DND-41 (cell line): Measurements from ENCODE around the gene TBC1D21.

Experiments used
- ATAC-seq: fragments of 200-7000 bp; cut with Tn5 transposase; 3 replicates; pipeline ENCODE4 v1.9.1; 2021; ENCODE audit warnings: low read depth; ENCODE audit not compliant: insufficient read depth
- DNase-seq: peaks from one replicate; pipeline ENCODE4 v3.0.0-alpha.2; 2020
- H2AFZ ChIP-seq: 2 replicates; pipeline ENCODE4 v1.6.0; 2012; ENCODE audit warnings: low read depth, low read length
- H3K27ac ChIP-seq: 2 replicates; pipeline ENCODE4 v1.5.1; 2012; ENCODE audit warnings: low read length, inconsistent platforms
- H3K27me3 ChIP-seq: fragments of 200-600 bp; sonication (generic); 2 replicates; pipeline ENCODE4 v1.6.0; 2012; ENCODE audit warnings: low read length, mild to moderate bottlenecking, inconsistent platforms; ENCODE audit not compliant: insufficient read depth, poor library complexity
- H3K36me3 ChIP-seq: 2 replicates; pipeline ENCODE4 v1.5.1; 2012; ENCODE audit warnings: low read length, inconsistent platforms; ENCODE audit not compliant: insufficient read depth
- H3K4me1 ChIP-seq: 2 replicates; pipeline ENCODE4 v1.5.1; 2012; ENCODE audit warnings: mild to moderate bottlenecking, low read length; ENCODE audit not compliant: insufficient read depth
- H3K4me2 ChIP-seq: 2 replicates; pipeline ENCODE4 v1.6.0; 2012; ENCODE audit warnings: mild to moderate bottlenecking, moderate library complexity, low read length, inconsistent platforms; ENCODE audit not compliant: insufficient read depth
- H3K4me3 ChIP-seq, 2 experiments: fragments of 200-600 bp in 1 of 2; shearing (Covaris generic) in 1 of 2; 2 replicates each; pipeline ENCODE4 v1.5.1; 2012 to 2016; ENCODE audit warnings: inconsistent platforms in 2 of 2, low read length in 2 of 2, mild to moderate bottlenecking in 2 of 2, low read depth in 1 of 2, moderate library complexity in 1 of 2
- H3K79me2 ChIP-seq: 2 replicates; pipeline ENCODE4 v1.6.0; 2012; ENCODE audit warnings: low read length, inconsistent platforms; ENCODE audit not compliant: insufficient read depth
- H3K9ac ChIP-seq: 2 replicates; pipeline ENCODE4 v1.6.0; 2012; ENCODE audit warnings: low read depth, mild to moderate bottlenecking, inconsistent platforms, low read length, moderate library complexity
- H3K9me3 ChIP-seq: 2 replicates; pipeline ENCODE4 v1.5.1; 2012; ENCODE audit warnings: low read length, moderate library complexity, mild to moderate bottlenecking, inconsistent platforms; ENCODE audit not compliant: insufficient read depth, severe bottlenecking
- H4K20me1 ChIP-seq: 2 replicates; pipeline ENCODE4 v1.6.0; 2012; ENCODE audit warnings: low read length; ENCODE audit not compliant: insufficient read depth
- EZH2 ChIP-seq: IDR thresholded peaks from 3 replicates; pipeline ENCODE4 v1.6.1; 2012; ENCODE audit warnings: borderline replicate concordance, low read depth, mild to moderate bottlenecking, moderate library complexity, low read length, inconsistent platforms; ENCODE audit not compliant: severe bottlenecking
- TF ChIP-seq, protein P1 (sequence below): IDR thresholded peaks from 2 replicates; pipeline ENCODE4 v1.5.1; 2012; ENCODE audit warnings: borderline replicate concordance, low read length, moderate library complexity, mild to moderate bottlenecking; ENCODE audit not compliant: poor library complexity, severe bottlenecking; ENCODE audit errors: extremely low read depth

The TBC1D21 gene

DNA sequence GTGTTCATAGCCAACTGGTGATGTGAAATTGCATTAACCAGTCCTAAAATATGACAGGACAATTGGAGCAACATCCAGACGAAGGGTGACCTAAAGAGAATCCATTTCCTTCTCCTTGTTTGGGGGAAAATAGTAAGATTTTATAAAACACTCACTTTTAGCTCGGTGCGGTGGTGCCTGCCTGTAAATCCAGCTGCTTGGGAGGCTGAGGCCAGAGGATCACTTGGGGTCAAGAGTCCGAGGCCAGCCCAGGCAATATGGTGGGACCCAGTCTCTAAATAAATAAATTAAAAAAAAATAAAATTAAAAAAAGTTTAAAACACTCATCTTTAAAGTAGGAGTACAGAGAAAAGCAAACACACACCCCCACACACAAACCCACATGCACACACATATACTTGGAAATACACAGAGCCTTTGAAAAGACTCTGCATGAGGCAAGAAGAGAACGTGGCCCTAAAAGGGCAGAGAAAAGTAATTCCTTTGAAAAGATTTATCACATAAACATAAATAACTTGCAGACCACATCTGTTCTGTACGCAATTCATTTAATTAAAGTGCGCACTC lies 38.7 kb downstream of the TBC1D21 start:
- no peak for DNase-seq
- H3K9me3 ChIP-seq = no peaks in the 10 kb centered on the region

DNA sequence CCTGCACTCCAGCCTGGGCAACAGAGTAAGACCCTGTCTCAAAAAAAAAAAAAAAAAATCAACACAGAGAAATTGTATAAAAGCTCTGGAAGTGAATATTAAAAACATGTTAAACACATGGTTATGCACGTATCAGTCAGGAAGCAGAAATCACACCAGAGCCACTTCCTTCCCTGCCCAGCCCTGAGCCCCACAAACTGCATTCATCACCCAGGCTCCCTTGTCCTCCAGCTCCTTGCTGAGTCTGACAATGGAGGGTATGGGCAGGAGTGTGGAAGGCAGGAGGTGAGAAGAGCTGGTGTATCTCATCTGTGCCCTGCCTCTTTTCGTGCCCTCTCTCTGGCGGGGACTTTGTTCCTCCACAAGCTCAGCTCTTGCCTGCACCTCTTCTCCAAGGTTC lies 40.8 kb downstream of the TBC1D21 start:
- Histone ChIP-seq H4K20me1 (no peaks in the 10 kb centered on the region), H3K36me3 (no peaks in the 10 kb centered on the region), H2AFZ (no peak overlapping the region), H3K4me2 (no peak overlapping the region), H3K27me3 (peaks cover 5% of the 10 kb centered on the region), H3K79me2 (no peaks in the 10 kb centered on the region), H3K4me3 (no peak overlapping the region), H3K27ac (no peak overlapping the region), H3K9ac (no peak overlapping the region), H3K9me3 (no peaks in the 10 kb centered on the region), H3K4me1 (no peaks in the 10 kb centered on the region)
- no peak for DNase-seq
- ATAC-seq = no peak
- TF ChIP-seq EZH2 = no peak
- TF ChIP-seq, protein P1, sequence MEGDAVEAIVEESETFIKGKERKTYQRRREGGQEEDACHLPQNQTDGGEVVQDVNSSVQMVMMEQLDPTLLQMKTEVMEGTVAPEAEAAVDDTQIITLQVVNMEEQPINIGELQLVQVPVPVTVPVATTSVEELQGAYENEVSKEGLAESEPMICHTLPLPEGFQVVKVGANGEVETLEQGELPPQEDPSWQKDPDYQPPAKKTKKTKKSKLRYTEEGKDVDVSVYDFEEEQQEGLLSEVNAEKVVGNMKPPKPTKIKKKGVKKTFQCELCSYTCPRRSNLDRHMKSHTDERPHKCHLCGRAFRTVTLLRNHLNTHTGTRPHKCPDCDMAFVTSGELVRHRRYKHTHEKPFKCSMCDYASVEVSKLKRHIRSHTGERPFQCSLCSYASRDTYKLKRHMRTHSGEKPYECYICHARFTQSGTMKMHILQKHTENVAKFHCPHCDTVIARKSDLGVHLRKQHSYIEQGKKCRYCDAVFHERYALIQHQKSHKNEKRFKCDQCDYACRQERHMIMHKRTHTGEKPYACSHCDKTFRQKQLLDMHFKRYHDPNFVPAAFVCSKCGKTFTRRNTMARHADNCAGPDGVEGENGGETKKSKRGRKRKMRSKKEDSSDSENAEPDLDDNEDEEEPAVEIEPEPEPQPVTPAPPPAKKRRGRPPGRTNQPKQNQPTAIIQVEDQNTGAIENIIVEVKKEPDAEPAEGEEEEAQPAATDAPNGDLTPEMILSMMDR = no peak

More for the DNA sequence above, 38.7 kb downstream of the TBC1D21 start:
- Histone ChIP-seq H3K36me3 (no peaks in the 10 kb centered on the region), H3K27ac (no peak overlapping the region), H3K4me3 (no peak overlapping the region), H3K4me2 (no peak overlapping the region), H4K20me1 (no peaks in the 10 kb centered on the region), H3K79me2 (no peaks in the 10 kb centered on the region), H3K9ac (no peak overlapping the region), H3K27me3 (peaks cover 5% of the 10 kb centered on the region), H3K4me1 (no peaks in the 10 kb centered on the region), H2AFZ (no peak overlapping the region)
- no peak for ATAC-seq
- TF ChIP-seq, protein P1 = no peak
- TF ChIP-seq EZH2 = no peak

DNA sequence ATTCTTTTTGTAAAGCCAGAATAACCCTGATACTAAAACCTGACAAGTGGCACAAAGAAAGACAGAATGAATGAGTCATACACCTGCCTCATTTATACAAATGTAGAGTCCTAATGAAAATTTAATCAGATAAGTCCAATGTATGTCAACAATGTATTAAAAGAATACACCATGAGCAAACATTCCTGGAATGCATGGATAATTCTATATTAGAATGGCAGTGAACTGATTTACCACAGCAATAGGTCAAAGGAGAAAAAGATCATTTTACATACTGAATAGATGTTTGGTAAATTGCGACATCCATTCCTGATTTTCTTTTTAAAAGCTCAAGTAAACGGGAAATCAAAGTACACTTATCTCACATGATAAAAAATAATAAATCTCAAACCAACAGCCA lies 41.7 kb downstream of the TBC1D21 start:
- Histone ChIP-seq H3K27ac (no peak overlapping the region), H3K9ac (no peak overlapping the region), H4K20me1 (no peaks in the 10 kb centered on the region), H3K4me3 (no peak overlapping the region), H3K79me2 (no peaks in the 10 kb centered on the region), H3K4me1 (no peaks in the 10 kb centered on the region), H3K4me2 (no peak overlapping the region), H2AFZ (no peak overlapping the region), H3K36me3 (no peaks in the 10 kb centered on the region), H3K27me3 (peaks cover 5% of the 10 kb centered on the region), H3K9me3 (no peaks in the 10 kb centered on the region)
- ATAC-seq (no peak), DNase-seq (no peak)
- no peak for TF ChIP-seq EZH2
- TF ChIP-seq, protein P1 = no peak
